GM19455 (cell line): ENCODE measurements around the gene GRM2.
"Not testable (repeated sequence)": the region's sequence is repeated elsewhere in the genome, so short reads cannot be mapped to it uniquely, and the experiment has no call there.

Experiments used
- ATAC-seq: cut with Tn5 transposase; IDR thresholded peaks from one replicate; pipeline ENCODE4 v1.9.1; 2021; ENCODE audit not compliant: unreplicated experiment

The GRM2 gene

DNA sequence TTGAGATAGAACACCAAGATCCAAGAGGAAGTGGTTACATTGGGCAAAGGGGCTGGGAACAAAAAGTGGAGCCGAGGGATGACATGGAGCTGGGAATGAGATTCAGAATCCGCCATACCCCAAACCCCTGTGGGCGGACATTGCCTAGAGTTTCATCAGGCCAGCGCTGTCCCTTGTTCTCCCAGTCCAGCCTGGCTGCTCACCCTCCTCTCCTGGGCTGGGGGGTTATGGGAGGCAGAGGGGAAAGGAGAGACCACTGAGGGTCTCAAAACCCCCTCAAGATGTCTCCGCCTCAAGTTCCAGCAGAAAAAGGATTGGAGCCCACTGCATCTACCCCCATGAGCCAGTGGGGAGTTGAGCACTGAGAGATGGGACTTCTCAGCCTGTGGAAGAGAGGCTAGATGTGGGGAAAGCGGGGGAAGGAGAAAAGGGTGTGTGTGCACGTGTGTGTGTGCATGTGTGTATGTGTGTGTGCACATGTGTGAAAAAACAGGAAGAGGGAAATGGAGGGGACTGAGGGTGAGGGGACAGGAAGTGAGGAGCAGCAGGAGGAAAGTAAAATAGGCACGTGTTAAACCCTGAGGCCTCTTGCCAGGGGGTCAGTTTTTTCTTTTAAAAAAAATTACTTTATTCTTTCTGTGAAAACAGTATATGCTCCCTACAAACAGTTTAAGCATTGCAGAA lies 14.3 kb downstream of the GRM2 start:
- no peak for ATAC-seq

DNA sequence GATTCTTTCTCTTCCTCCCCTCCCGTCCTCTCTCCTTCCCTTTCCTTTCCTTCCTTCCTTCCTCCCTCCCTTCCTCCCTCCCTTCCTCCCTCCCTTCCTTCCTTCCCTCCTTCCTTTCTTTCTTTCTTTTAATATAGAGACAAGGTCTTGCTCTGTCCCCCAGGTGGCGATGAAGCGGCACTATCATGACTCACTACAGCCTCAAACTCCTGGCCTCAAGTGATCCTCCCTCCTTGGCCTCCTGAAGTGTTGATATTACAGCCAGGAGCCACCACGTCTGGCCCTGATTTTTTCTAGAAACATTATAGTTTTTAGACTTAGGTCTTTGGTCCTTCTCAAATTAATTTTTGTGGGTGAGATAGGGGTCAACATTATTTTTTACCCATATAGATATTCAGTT lies 15.5 kb downstream of the GRM2 start:
- ATAC-seq, result no peak

DNA sequence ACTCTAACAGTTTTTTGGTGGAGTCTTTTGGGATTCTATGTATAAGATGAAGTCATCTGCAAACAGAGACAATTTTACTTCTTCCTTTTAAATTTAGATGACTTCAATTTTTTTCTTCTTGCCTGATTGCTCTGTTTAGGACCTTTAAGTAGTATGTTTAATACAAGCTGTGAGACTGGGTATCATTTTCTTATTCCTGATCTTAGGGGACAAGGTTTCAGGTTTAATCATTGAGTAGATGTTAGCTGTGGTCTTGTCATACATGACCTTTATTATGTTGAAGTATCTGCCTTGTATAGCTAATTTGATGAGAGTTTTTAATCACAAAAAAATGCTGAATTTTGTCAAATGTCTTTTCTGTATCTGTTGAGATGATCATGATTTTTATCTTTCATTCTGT lies 20.6 kb downstream of the GRM2 start:
- ATAC-seq, result no peak

DNA sequence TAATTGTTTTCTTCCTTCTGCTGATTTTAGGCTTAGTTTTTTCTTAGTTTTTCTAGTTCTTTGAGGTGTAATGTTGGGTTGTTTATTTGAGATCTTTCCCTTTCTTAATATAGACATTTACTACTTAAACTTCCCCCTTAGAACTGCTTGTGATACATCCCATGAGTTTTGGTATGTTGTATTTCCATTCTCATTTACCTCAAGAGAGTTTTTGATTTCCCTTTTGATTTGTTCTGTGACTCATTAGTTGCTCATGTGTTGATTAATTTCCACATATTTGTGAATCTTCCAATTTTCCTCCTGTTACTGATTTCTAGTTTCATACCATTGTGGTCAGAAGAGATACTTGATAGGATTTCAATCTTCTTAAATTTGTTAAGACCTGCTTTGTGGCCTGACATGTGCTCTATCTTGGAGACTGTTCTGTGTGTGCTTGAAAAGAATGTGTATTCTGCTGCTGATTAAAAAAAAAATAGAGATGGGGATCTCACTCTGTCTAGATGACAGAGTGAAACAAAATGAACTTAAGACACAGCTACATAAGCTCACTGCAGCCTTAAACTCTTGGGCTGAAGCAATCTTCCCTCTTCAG lies 22.3 kb downstream of the GRM2 start:
- no peak for ATAC-seq

DNA sequence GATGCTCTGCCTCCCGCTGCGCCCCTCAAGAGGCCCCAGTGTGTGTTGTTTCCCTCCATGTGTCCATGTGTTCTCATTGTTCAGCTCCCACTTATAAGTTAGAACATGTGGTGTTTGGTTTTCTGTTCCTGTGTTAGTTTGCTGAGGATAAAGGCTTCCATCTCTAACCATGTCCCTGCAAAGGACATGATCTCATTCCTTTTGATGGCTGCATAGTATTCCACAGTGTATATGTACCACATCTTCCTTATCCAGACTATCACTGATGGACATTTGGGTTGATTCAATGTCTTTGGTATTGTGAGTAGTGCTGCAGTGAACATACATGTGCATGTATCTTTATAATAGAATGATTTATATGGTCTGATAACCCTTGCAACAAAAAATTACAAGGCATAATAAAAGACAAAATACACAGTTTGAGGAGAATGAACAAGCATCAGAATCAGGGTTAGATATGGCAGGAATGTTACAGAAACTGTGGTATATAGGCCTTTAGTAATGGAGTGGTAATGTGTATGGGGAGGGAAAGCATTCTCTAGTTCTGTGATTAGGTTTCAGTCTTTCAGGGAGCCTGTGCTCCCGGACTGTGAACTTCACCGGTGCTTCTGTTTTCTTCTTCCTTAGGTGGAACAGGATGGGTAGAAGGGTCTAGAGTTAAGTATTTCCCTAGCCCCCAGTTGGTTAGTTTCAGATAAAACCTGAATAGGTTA lies 27.1 kb downstream of the GRM2 start:
- ATAC-seq, result no peak

DNA sequence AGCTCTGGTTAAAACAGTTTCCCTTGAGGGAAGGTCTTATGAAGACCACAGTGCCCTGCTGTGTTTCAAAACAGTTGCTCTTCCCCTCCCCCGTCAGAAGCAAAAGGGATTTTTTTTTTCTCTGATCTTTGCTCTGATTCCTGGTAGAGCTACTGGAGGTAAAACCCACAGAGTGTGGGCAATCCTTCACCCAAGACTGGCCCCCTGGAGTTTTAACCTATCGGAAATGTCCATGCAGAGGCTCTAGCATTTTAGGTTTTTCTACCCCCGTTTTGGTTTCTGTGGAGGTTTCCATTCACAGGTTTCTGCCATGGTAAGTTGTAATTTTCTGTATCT lies 27.7 kb downstream of the GRM2 start:
- ATAC-seq, result no peak

DNA sequence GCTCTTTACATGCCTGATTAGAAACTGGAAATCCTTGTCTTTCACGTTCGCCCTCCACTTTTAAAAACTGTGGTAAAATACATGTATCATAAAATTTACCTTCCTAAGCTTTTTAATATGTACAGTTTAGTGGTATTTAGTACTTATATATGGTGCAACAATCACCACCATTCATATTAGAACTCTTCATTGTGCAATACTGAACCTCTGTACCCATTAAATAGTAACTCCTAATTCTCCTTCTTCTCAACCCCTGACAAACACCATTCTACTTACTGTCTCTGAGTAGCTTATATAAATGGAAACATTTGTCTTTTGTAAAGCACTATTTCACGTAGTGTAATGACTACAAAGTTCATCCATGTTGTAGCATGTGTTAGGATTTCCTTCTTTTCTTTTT lies 28.2 kb downstream of the GRM2 start:
- ATAC-seq, result no peak

DNA sequence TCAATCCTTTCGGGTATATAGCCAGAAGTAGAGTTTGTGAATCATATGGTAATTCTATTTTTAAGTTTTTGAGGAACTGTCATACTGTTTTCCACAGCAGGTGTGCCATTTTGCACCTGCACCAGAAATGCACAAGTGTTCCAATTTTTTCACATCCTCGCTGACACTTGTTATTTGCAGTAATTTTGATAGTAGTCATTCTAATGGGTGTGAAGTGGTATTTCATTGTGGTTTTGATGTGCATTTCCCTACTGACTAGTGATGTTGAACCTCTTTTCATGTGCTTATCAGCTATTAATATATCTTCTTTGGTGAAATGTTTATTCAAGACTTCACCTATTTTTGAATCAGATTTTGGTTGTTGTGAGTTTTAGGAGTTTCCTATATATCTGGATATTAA lies 29.1 kb downstream of the GRM2 start:
- no peak for ATAC-seq

DNA sequence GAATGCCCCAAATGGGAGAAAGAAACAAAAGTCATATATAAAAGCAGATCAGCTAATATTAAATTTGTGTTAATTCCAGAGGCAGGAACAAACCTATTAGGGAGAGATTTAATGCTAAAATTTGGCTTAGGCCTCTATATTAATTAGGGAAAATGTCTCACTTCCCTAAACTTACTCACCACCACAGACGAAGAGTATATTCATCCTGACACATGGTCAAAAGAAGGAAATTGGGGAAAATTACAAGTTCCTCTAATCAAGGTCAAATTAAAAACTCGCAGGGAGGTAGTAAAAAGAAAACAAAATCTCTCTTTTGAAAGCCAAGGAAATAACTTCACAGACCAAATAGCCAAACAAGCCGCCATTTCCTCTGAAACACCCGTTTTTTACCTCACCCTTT lies 32.2 kb downstream of the GRM2 start:
- ATAC-seq, result no peak

DNA sequence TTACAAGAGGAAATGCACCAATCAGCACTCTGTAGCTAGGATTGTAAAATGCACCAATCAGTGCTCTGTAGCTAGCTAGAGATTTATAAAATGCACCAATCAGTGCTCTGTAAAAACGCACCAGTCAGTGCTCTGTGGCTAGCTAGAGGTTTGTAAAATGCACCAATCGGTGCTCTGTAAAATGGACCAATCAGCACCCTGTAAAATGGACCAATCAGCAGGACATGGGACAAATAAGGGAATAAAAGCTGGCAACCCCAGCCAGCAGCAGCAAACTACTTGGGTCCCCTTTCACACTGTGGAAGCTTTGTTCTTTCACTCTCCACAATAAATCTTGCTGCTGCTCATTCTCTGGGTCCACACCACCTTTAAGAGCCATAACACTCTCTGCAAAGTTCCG lies 35.5 kb downstream of the GRM2 start:
- not testable (repeated sequence) for ATAC-seq

DNA sequence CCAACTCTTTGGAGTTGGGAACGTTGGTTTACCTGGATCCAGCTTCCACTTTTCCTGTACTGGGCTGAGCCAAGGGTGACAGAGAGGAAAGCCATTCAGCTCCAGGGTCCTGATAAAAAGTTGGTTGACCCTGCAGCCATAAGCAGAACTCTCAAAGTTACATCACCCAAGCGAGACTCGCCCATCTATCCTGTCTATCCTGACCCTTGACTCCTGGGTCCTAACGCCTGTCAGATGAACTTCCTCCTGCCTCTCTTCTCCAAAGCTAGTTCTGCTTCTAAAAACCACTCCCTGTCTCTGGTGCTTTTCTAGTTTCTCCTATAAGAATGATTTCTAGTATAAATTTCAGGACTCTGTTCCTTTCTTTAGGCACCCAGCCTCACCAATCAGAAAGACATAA lies 36.1 kb downstream of the GRM2 start:
- ATAC-seq, result not testable (repeated sequence)

DNA sequence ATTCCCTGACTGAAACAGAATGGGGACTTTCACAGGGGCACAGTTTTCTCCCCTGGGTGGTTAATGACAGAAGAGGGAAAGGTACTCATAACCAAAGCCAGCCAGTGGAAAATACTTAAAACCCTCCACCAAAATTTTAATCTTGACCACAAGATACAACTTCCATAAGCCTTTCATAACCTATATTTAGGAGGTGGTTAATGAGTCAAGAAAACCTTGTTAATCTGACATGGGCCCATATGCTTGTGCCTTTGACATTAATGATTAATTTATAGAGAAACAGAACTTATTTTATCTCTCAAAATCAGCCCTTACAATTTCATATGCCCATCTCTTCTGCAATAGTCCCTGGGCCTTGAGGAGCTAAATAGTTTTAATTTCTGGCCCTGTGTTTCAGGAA lies 41.0 kb downstream of the GRM2 start:
- ATAC-seq, result no peak

DNA sequence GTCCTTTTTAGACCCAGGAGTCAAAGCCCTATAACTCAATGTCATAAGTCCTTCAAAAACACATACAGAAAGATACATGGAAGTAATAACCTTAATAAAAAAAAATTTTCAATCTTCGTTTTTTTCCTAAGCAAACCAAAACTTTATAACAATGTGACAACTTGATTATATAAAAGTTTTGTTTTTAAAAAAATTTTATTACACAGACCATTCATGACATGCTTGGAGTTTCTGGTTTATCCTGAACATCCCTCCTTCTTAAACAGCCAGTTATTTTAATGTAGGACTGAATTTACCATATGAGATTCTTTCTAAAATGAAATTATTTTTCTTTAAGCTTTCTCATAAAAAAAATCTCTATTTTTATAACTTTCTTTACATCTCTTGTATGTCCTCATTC lies 41.5 kb downstream of the GRM2 start:
- no peak for ATAC-seq

DNA sequence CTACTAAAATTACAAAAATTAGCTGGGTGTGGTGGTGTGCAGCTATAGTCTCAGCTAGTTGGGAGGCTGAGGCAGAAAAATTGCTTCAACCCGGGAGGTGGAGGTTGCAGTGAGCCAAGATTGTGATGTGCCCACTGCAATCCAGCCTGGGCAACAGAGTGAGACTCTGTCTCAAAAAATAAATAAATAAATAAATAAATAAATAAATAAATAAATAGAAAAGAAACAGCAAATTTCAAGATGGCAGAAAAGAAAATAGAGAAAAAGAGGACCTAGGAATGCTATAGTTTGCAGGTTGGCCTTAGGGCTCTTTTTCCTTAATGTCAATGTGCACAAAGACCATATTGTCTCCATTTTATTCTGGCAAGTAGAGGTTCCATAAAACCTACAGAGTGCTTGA lies 44.0 kb downstream of the GRM2 start:
- ATAC-seq, result no peak

DNA sequence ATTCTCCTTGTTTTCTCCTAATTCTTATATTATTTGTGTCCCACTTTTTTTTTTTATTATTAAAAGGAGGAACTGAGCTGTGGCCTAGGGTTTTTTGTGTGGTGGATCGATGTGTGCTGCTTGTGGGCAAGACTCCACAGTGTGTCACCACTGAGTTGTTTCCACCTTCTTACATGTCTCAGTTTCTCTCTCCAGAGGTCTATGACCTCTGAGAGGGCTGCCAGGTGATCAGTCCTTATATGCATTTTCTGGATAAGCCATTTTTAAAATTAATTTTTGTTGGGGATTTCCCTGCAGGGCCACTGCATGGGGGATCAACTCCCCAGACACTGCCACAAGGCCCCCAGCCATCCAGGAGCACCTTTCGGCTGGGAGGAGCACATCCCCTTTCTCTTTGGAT lies 44.4 kb downstream of the GRM2 start:
- no peak for ATAC-seq

DNA sequence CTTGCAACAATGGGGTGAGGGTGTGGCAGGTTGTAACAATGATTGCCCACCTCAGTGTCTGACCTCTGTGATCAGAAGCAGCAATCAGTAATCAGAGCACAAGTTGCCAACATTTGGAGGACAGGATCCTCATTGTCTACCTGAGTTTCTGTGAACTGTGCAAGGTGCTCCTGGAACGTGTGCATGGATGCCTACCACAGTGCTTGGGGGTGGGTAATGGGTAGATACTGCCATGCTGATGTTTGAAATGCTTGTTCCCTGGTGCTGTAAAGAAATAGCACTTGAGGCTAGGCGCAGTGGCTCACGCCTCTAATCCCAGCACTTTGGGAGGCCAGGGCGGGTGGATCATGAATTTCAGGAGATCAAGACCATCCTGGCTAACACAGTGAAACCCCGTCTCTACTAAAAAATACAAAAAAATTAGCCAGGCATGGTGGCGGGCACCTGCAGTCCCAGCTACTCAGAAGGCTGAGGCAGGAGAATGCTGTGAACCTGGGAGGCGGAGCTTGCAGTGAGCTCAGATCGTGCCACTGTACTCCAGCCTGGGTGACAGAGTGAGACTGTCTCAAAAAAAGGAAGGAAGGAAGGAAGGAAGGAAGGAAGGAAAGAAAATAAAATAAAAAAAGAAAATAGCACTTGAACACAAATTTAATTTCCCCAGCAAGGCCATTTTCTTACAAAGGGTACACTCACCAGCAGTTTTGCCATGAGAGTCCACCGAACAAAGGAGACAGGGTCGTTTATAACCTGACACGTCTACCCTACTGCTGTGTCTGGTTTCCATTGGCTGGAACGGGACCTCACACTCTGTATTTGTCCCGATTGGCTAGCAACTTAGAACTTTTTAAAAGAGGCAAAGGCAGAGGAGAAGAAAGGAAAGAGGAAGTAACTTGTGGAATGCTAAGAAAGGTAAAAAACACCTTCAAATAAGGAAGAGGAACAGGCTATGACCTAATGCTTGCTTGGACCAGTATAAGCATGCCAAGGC lies 47.2 kb downstream of the GRM2 start:
- not testable (repeated sequence) for ATAC-seq

DNA sequence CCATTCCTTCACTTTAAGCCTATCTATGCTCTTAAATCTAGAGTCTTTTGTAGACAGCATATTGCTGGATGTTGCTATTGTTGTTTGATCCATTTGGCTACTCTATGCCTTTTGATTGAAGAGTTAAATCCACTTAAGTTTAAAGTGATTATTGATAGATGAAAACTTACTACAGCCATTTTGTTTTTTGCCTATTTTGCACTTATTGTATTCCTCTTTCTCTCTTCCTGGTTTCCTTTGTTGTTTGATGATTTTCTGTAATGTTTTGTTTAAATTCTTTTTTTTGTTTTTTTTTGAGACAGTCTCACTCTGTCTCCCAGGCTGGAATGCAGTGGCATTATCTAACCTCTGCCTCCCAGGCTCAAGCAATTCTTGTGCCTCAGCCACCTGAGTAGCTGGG lies 52.3 kb downstream of the GRM2 start:
- ATAC-seq, result no peak
